Naive B cell (primary cell): ENCODE results near the gene MEIOB. TPM values are rescaled to one million over a fixed set of nuclear protein-coding genes. Genes with fewer than 3 reads are reported as not detected.

ENCODE experiments used
- ATAC-seq, 2 donors: fragments of 150-1000 bp; cut with Tn5 transposase; 2 replicates each; pipeline ENCODE4 v1.10.0; 2021; ENCODE audit warnings: low read depth in 2 of 2, mild to moderate bottlenecking in 2 of 2, moderate library complexity in 2 of 2
- DNase-seq: peaks from one replicate; pipeline ENCODE4 v3.0.0; 2022
- H3K27ac Mint-ChIP-seq, 6 donors: one replicate each; pipeline ENCODE4 v1.8.0; 2020 to 2022; ENCODE audit warnings: mild to moderate bottlenecking in 6 of 6, mixed read lengths in 6 of 6, moderate library complexity in 5 of 6, inconsistent platforms in 2 of 6
- H3K27me3 Mint-ChIP-seq, 3 donors: one replicate each; pipeline ENCODE4 v1.8.0; 2021 to 2022; ENCODE audit warnings: mixed read lengths in 3 of 3, mild to moderate bottlenecking in 1 of 3
- H3K36me3 Mint-ChIP-seq, 2 donors: one replicate each; pipeline ENCODE4 v1.8.0; 2020 to 2022; ENCODE audit warnings: mixed read lengths in 2 of 2, inconsistent platforms in 1 of 2, mild to moderate bottlenecking in 1 of 2
- H3K4me1 Mint-ChIP-seq, 3 donors: one replicate each; pipeline ENCODE4 v1.8.0; 2020 to 2022; ENCODE audit warnings: mixed read lengths in 3 of 3, inconsistent platforms in 1 of 3, mild to moderate bottlenecking in 1 of 3, moderate library complexity in 1 of 3
- H3K4me3 Mint-ChIP-seq, 8 donors: one replicate each; pipeline ENCODE4 v1.8.0; 2020 to 2022; ENCODE audit warnings: mild to moderate bottlenecking in 8 of 8, mixed read lengths in 8 of 8, moderate library complexity in 8 of 8, inconsistent platforms in 2 of 8
- H3K9me3 Mint-ChIP-seq, 7 donors: one replicate each; pipeline ENCODE4 v1.8.0; 2020 to 2022; ENCODE audit warnings: mixed read lengths in 7 of 7, mild to moderate bottlenecking in 5 of 7, inconsistent platforms in 2 of 7, moderate library complexity in 1 of 7
- polyA plus RNA-seq, 6 donors: library from polyadenylated mRNA; unstranded; fragments of 300-500 nt; fragmentation: Illumina TruSeq; gene quantifications; one replicate each; pipeline ENCODE4 v1.2.3, GENCODE V29; 2021; ENCODE audit warnings: low read depth in 6 of 6

The MEIOB gene
- polyA plus RNA-seq, 6 donors from 2014 or later: not detected

DNA sequence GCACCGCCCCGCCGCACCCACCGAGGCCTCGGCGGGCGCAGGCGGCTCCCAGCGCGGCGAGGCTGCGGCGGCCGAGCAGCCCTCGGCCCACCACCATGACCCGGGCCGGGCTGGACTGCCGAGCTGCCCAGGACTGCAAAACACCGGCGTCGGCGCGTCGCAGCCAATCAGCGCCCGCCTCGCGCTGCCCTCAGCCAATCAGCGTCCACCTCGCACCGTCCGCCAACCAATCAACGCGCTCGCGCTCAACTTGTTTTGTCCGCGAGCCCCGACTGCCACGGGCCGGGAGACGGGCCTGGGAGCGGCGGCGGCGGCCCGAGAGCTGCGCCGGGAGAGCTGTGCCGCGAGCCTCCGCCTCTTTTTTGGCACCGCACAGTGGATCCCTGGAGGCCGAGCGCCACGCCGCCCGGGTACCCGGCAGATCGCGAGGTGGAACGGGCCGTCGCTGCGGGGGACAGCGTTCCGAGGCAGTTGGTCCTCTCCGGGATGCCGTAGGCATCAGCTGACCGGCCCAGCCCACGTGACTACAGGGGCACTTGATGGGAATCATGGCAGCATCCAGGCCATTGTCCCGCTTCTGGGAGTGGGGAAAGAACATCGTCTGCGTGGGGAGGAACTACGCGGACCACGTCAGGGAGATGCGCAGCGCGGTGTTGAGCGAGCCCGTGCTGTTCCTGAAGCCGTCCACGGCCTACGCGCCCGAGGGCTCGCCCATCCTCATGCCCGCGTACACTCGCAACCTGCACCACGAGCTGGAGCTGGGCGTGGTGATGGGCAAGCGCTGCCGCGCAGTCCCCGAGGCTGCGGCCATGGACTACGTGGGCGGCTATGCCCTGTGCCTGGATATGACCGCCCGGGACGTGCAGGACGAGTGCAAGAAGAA, 45.0 kb downstream of the MEIOB start, which contains the start of the genes FAHD1 and HAGH:
TSS of gene FAHD1 (plus strand) at position 516 of the 883 bp plus-strand sequence. CDS start at position 549, 33 bp downstream.
TSS of gene HAGH (minus strand) at position 135 of the 883 bp plus-strand sequence. CDS start at position 97, 38 bp downstream.
- peaks cover 15 to 49% (median 33%) of the 10 kb centered on the region in 3 donors for H3K4me1 Mint-ChIP-seq

GRCh38 chr16:1825864-1826690, 45.9 kb downstream of the MEIOB start:
- H3K9me3 Mint-ChIP-seq: no peaks in the 10 kb centered on the region
- DNase-seq: no peak

More for the DNA sequence above, 45.0 kb downstream of the MEIOB start, which contains the start of the genes FAHD1 and HAGH:
- H3K36me3 Mint-ChIP-seq: no peaks in the 10 kb centered on the region
- H3K27me3 Mint-ChIP-seq: no peaks in the 10 kb centered on the region
- ATAC-seq (peak; percentile 84 to 85), DNase-seq (peak; percentile 94)
- H3K4me3 Mint-ChIP-seq: peak within 1 kb of the TSS; percentile 87 to 97 (median 94)
- H3K9me3 Mint-ChIP-seq: no peaks in the 10 kb centered on the region
- H3K27ac Mint-ChIP-seq: peak within 1 kb of the TSS; percentile 90 to 96 (median 93)

DNA sequence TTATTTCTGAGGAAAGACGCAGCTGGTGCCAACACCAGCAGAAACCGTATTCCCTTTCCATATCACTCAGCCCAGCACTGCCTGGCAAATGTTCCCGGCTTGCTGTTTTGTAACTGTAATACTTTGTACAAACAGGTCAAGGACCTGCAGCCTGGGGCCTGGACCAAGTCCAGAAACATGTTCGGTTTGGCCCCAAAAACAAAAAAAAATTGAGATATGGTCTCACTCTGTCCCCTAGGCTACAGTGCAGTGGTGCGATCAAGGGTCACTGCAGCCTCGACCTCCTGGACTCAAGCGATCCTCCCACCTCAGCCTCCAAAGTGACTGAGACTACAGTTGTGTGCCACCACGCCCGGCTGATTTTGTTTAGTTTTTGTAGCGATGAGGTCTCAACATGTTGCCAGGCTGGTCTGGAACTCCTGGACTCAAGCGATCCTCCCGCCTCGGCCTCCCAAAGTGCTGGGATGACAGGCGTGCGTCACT, 46.5 kb downstream of the MEIOB start:
- H3K27me3 Mint-ChIP-seq: no peaks in the 10 kb centered on the region
- peaks cover 15 to 42% (median 33%) of the 10 kb centered on the region in 3 donors for H3K4me1 Mint-ChIP-seq
- H3K9me3 Mint-ChIP-seq: no peaks in the 10 kb centered on the region
- no peaks in the 10 kb centered on the region for H3K36me3 Mint-ChIP-seq
- peak overlapping the region; percentile 66 to 88 (median 81) for H3K4me3 Mint-ChIP-seq
- no peak for DNase-seq
- peak overlapping the region in 4 of 6 donors; percentile 26 to 89 (median 83) for H3K27ac Mint-ChIP-seq
- no peak for ATAC-seq

More at GRCh38 chr16:1825864-1826690, 45.9 kb downstream of the MEIOB start:
- peaks cover 15 to 45% (median 33%) of the 10 kb centered on the region in 3 donors for H3K4me1 Mint-ChIP-seq
- no peaks in the 10 kb centered on the region for H3K36me3 Mint-ChIP-seq
- ATAC-seq: peak; percentile 75 to 77
- H3K27me3 Mint-ChIP-seq: no peaks in the 10 kb centered on the region
- peak overlapping the region in 4 of 6 donors; percentile 61 to 90 (median 86) for H3K27ac Mint-ChIP-seq
- peak overlapping the region; percentile 70 to 94 (median 87) for H3K4me3 Mint-ChIP-seq

DNA sequence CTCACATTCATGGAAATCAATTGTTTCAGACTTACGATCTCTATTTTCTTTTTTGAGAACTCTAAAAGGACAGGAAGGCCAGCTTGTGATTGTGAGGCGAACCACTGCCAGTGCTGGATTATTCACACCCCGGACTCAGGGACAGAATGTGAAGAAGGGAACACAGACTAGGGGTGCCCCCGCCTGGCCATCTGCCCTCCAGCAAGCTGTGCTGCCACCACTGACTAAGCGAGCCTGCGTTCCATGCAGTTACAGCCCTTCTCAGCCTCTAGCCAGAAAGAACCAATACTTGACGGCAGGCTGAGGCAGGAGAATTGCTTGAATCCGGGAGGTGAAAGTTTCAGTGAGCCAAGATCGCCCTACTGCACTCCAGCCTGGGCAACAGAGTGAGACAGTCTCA, 48.1 kb downstream of the MEIOB start:
- peak overlapping the region in 1 of 6 donors; percentile 30 for H3K27ac Mint-ChIP-seq
- no peak for DNase-seq
- no peak for ATAC-seq
- peaks cover 11 to 35% (median 25%) of the 10 kb centered on the region in 3 donors for H3K4me1 Mint-ChIP-seq
- no peaks in the 10 kb centered on the region for H3K9me3 Mint-ChIP-seq
- H3K36me3 Mint-ChIP-seq: no peaks in the 10 kb centered on the region
- no peaks in the 10 kb centered on the region for H3K27me3 Mint-ChIP-seq
- peak overlapping the region in 5 of 8 donors; percentile 8 to 82 (median 43) for H3K4me3 Mint-ChIP-seq

GRCh38 chr16:1822801-1823200, 49.2 kb downstream of the MEIOB start:
- no peak for ATAC-seq
- peaks cover 10 to 28% (median 23%) of the 10 kb centered on the region in 3 donors for H3K4me1 Mint-ChIP-seq
- no peak for DNase-seq

GRCh38 chr16:1821861-1822611, 49.9 kb downstream of the MEIOB start:
- H3K27me3 Mint-ChIP-seq: no peaks in the 10 kb centered on the region
- H3K4me1 Mint-ChIP-seq: peaks cover 5 to 23% (median 21%) of the 10 kb centered on the region in 3 donors
- no peaks in the 10 kb centered on the region for H3K9me3 Mint-ChIP-seq
- DNase-seq: no peak
- no peaks in the 10 kb centered on the region for H3K36me3 Mint-ChIP-seq
- no peak overlapping the region for H3K27ac Mint-ChIP-seq
- no peak for ATAC-seq
- H3K4me3 Mint-ChIP-seq: peak overlapping the region in 1 of 8 donors; percentile 7

More at GRCh38 chr16:1822801-1823200, 49.2 kb downstream of the MEIOB start:
- no peaks in the 10 kb centered on the region for H3K9me3 Mint-ChIP-seq
- peak overlapping the region in 2 of 8 donors; percentile 7 to 16 for H3K4me3 Mint-ChIP-seq
- no peak overlapping the region for H3K27ac Mint-ChIP-seq
- H3K27me3 Mint-ChIP-seq: no peaks in the 10 kb centered on the region
- H3K36me3 Mint-ChIP-seq: no peaks in the 10 kb centered on the region

DNA sequence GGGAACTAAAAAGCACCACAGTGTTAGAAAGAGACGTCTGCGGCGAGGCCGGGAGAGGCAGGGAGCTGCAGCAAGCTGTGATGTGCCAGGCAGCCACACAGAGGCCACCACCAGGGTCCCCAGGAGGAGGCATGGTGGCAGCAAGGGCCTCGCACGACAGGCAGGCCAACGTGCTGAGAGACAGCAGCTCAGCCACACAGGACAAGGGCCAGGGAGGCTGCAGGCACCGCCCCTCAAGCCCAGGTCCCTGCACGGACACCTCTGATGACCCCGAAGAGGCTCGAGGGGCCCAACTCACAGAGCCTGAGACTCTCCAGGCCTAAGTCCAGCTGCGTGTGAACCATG, 51.0 kb downstream of the MEIOB start:
- Mint-ChIP-seq H3K36me3 (no peaks in the 10 kb centered on the region), H3K27ac (no peak overlapping the region), H3K27me3 (no peaks in the 10 kb centered on the region), H3K4me3 (no peak overlapping the region), H3K4me1 (peaks cover 5 to 23% (median 20%) of the 10 kb centered on the region in 3 donors), H3K9me3 (no peaks in the 10 kb centered on the region)
- DNase-seq: no peak
- ATAC-seq: no peak

- peaks cover 0 to 3% of the 10 kb centered on the region in 2 donors for H3K36me3 Mint-ChIP-seq
- H3K27me3 Mint-ChIP-seq: no peaks in the 10 kb centered on the region
- H3K27ac Mint-ChIP-seq: no peak overlapping the region
- no peaks in the 10 kb centered on the region for H3K9me3 Mint-ChIP-seq
- peaks cover 5 to 19% (median 14%) of the 10 kb centered on the region in 3 donors for H3K4me1 Mint-ChIP-seq
- no peak overlapping the region for H3K4me3 Mint-ChIP-seq
- ATAC-seq (no peak), DNase-seq (no peak)
These were observed 51.6 kb downstream of the MEIOB start for GRCh38 chr16:1820096-1820945.

GRCh38 chr16:1819611-1820010, 52.4 kb downstream of the MEIOB start:
- ATAC-seq (no peak), DNase-seq (no peak)
- H3K4me1 Mint-ChIP-seq: peaks cover 3 to 16% (median 10%) of the 10 kb centered on the region in 3 donors
- H3K4me3 Mint-ChIP-seq: no peak overlapping the region
- H3K27ac Mint-ChIP-seq: no peak overlapping the region
- no peaks in the 10 kb centered on the region for H3K9me3 Mint-ChIP-seq
- peaks cover 0 to 7% of the 10 kb centered on the region in 2 donors for H3K36me3 Mint-ChIP-seq
- H3K27me3 Mint-ChIP-seq: no peaks in the 10 kb centered on the region

DNA sequence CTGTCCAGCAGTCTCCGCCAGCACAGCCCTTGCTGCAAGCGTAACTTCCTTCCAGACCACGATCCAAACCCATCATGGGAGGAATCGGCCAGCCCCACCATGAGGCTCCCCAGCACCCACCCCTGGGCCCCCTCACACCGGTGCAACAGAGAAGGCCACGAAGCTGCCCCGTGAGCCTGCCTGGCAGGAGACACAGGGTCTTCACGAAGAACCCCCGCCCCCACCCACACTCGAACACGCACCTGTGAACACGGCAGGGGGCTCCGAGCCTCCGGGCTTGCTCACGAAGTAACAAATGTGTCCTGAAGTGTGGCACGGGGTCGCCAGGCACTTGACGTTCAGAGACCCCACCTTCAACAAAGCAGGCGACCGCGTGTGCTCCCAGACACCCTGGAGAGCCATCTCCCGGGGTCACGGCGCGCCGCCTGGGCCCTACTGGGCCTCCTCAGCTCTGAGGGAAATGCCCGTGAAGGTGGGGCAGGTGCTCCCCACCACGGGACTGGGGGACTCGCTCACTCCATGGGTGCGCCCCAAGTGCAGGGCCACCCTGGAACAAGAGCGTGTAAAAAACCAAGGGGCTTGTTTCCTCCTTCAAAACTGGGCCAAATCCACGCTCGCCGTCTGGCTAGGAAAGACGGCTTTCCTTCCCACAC, 53.0 kb downstream of the MEIOB start:
- peaks cover 0 to 7% of the 10 kb centered on the region in 2 donors for H3K36me3 Mint-ChIP-seq

GRCh38 chr16:1818204-1818872, 53.6 kb downstream of the MEIOB start:
- Mint-ChIP-seq H3K36me3 (peaks cover 0 to 7% of the 10 kb centered on the region in 2 donors), H3K9me3 (no peaks in the 10 kb centered on the region), H3K4me1 (peaks cover 0 to 7% (median 3%) of the 10 kb centered on the region in 3 donors), H3K4me3 (no peak overlapping the region), H3K27ac (no peak overlapping the region), H3K27me3 (no peaks in the 10 kb centered on the region)
- ATAC-seq: no peak
- DNase-seq: no peak

More for the DNA sequence above, 53.0 kb downstream of the MEIOB start:
- H3K9me3 Mint-ChIP-seq: no peaks in the 10 kb centered on the region
- no peak overlapping the region for H3K27ac Mint-ChIP-seq
- ATAC-seq: no peak
- H3K27me3 Mint-ChIP-seq: no peaks in the 10 kb centered on the region
- H3K4me1 Mint-ChIP-seq: peaks cover 0 to 10% (median 4%) of the 10 kb centered on the region in 3 donors
- H3K4me3 Mint-ChIP-seq: no peak overlapping the region
- no peak for DNase-seq
